Stimulated activated CD8-positive, alpha-beta memory T cell treated with anti-CD3 and anti-CD28 coated beads, Interleukin-7, amount 100 ng/mL, for 24 hours (primary cell): ENCODE measurements around the gene NEGR1.

Experiments used
- DNase-seq: peaks from one replicate; pipeline ENCODE4 v3.0.0-alpha.2; 2020; ENCODE audit warnings: low read depth

The NEGR1 gene

GRCh38 chr1:71561206-71561605, 721.1 kb downstream of the NEGR1 start:
- no peak for DNase-seq

DNA sequence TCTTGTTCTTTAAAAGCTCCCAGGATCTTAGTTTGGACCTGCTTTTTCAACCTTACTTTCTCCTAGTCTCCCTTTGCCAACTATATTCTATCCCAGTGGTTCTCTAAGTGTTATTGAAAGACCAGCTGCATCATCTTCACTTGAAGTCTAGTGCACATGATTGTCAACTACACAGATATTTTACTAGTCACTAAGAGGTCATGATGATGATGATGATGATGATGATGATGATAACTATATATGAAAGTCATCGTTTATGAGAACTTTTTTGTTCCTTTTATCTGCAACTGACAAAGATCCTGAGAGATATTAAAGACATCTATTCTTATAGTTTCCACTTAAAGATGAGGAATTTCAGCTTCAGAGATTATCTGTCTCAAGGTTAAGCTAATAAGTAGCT, 722.5 kb downstream of the NEGR1 start:
- DNase-seq = no peak

GRCh38 chr1:71557138-71557537, 725.2 kb downstream of the NEGR1 start:
- no peak for DNase-seq

DNA sequence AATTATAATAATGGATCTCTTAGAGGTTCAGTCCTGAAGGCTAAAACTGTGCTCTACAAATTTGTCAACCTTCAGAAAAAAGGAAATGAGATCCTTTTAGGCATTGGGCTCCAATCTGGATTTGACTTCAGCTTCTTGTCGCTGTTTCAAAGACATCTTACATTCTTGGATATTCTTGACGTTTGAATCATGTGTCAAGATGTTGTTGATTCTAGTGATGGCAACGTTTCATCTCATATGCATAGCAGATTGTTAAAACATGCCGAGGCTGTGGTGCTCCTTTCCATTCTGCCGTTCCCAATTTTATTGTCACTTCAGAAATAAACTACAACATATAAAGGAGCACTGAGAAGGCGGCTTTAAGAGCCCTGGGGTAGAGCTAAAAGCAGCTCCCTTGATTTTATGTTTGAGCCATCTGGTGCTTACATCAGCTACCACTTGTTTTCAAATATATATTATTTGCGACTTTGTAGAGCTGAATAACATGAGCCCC, 733.9 kb downstream of the NEGR1 start:
- no peak for DNase-seq

DNA sequence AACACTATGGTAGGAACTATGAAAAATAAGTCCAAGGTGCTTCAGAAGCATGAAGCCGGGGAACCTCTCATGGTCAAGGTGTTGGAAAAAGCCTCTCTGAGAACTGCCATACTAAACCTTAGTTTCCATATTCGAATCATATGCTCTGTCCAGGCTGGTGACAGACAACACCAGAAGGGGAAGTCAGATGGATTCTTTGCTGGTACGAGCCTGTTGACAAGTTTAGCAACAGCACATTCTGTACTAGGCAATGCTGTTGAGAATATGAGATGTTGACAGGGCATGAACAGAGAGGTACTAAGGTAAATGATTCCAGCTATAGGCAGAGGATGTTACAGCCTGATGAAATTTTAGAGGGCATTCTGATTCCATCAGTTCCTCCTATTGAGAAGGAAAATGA, 740.2 kb downstream of the NEGR1 start:
- DNase-seq = no peak

DNA sequence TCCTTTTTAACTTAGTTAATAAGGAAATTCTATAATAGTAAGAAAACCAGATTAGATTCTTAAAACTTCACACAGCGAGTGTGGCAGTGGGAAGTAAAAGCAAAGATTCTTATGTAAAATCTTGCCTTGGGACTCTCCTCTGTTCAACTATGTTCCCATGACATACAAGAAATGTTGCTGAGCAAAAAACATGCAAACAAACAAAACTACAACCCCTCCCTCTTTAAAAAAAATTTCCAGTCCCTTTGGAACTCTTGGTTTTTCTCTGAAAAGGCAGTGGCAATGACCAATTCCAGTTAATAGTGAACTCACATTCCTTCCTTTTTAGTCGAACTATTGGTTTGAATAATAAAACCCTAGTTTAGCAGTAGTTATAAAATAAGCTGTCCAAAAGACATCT, 748.4 kb downstream of the NEGR1 start:
- no peak for DNase-seq

DNA sequence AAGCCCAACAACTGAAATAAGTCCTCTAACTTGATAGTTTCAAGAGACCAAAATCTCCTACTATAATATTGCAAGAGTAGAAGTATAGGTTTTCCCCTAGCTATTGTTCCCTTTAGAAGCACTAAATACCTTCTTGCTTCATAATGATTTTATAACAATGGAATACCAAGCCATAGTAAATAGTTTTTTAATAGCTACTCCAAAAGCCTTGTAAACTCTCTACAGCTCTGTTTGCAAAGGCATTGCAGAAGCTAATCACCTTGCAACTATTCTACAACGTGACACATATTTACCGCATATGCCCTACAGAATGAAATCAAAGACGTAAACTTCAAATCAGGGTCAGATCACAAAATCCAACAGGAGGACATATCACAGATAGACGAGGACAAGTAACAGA, 750.0 kb downstream of the NEGR1 start:
- DNase-seq = no peak

- DNase-seq = no peak
These were observed 755.5 kb downstream of the NEGR1 start for GRCh38 chr1:71526824-71527223.

DNA sequence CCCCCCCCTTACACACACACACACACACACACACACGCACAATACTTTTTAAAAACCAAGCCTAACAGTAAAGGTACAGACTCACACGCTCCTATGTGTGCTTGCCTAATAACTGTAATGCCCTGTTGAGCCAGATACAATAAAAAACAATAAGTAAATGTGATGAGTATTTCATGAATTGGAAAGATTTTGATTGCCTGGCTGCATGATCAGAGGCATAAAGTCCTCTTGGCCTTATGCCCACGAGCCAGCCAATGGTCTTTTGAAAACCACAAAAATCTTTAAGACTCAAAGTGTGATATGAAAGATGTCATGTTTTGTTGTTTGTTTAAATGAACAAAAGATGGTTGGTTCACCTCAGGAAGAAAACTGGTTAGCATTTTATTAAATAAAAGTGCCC, 759.6 kb downstream of the NEGR1 start:
- DNase-seq = no peak

- DNase-seq = no peak
These were observed 760.6 kb downstream of the NEGR1 start for GRCh38 chr1:71521655-71522264.

GRCh38 chr1:71511505-71511904, 770.8 kb downstream of the NEGR1 start:
- DNase-seq = no peak

DNA sequence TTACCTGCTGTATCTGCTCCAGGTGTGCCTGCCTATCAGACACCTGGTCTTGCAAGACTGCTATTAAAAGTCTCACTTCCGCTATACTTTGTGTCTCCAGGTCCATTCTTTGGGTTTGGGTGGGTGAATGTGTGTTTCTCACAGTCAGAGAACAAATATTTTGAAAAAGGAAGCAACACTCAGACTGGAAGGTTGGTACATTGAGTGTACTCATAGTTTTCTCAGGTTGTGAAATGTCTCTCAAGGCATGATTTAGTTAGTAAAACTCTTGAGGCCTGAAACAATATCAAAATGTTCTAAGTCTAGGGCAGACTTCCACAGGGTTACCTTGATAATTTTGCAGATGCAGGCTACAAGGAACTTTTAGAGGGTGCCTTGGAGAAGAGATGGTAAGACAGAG, 771.6 kb downstream of the NEGR1 start:
- DNase-seq = no peak

- no peak for DNase-seq
These were observed 773.2 kb downstream of the NEGR1 start for GRCh38 chr1:71509051-71509595.

- DNase-seq = no peak
These were observed 780.3 kb downstream of the NEGR1 start for GRCh38 chr1:71502006-71502405.

DNA sequence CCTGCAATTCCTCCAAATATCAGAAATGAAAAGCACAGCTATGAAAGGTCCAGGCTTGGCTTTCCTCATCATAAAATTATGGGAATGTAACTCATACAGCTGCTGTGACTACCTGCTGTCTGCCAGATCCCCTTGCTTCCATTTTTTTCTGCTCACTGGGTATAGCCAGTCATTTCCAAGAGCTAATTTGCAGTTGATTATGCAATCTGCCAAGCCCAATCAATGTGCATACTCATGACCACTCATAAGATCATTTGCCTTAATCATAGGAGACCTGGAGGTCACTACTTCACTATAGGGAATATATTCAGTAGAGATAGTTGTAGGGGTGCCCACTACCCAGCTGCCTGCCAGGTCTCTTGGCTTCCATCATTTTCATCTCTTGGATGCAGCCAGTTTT, 783.8 kb downstream of the NEGR1 start:
- DNase-seq = no peak

DNA sequence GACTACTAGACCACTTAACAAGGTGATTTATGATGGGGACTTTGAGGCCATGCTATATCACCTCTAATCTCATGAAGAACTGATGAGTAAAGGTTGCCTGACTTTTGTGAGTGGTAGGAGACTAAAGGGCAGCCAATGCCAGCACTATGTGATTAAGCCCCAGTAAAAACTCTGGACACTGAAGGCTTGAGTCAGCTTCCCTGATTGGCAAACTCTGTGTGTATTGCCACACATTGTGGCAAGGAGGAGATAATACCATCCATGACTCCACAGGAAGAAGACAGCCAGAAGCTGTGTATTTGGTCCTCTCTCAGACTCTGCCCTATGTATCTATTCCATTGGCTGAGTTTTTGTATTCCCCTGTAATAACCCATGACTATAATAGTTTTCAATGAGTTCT, 788.2 kb downstream of the NEGR1 start:
- DNase-seq = no peak

DNA sequence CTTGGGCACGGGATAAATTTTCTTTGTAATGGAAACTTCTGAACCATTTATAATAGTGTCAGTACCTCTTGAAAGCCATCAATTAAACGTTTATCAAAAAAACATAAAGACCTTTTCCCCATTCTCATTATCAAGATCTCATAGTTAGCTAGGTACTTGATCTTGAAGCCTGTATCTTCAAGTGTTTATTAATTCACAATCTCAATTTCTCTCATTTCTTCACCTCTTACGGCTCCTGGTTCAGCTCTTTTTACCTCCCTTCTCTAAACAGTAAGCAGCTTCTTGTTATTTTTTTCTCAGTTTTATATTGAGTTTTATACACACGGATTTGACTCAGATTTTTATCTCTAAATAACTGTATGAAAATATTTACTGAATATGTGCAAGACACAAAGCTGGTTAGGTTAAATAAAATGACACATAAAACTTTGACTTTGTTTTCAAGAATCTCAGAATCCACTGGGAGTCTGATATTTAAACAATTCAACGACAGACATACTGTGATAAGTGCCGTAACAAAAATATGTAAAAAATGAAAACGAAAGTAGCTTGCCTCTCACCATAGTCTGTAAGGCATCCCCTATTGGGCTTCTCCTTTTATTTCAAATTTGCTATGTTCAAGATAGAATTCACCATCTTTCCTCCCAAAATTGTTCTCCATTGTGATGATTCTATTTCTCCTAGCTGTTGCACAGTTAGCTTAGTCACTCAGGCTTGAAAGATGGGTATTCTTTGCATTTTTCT, 789.9 kb downstream of the NEGR1 start:
- DNase-seq = no peak

- no peak for DNase-seq
These were observed 791.9 kb downstream of the NEGR1 start for GRCh38 chr1:71490432-71490831.

DNA sequence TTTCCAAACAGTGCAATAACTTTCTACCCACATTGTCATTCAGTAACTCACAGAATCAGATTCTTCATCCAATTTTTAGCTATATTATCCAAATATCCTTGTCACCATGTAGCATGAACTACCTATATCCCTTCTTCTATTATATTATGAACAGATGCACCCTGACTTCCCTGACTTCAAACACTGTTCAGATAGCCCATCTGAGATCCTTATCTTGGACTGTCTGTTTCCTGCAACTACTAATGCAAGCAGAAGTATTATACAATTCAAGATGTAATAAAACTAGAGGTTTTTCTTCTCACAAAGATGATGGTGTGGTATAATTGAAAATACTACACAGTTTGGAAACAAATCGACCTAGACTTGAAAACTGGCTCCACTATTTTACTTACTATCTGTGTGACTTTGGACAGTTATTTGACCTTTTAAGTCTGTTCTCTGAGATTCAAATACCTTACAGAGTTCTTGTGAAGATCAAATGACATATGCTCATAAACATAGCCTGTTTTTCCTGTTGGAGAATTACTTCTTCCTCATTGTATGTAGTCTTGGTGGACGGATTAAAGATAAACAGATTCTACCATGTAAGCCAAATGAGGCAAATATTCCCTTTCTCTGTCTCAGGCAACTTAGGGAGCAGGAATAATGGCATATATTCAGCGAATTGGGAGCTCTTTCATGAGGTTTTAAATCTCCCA, 793.6 kb downstream of the NEGR1 start:
- no peak for DNase-seq

DNA sequence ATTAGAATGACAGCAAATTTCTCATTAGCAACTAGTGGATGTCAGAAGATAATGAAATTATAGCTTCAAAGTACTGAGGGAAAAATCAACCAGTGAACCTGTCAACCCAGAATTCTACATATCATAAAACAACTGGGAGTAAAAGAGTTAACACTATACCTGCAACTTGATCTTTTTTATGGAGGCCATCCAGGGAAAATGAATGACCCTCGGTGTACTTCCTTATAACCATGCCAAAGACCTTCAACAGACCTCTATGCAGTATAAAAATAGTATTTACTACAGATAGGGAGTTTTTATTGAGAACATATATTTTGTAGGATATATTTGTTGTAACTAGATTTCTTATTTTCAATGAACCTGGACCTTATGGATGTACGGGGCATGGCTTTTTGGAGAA, 809.0 kb downstream of the NEGR1 start:
- DNase-seq = no peak

- no peak for DNase-seq
These were observed 817.2 kb downstream of the NEGR1 start for GRCh38 chr1:71465093-71465492.

- no peak for DNase-seq
These were observed 818.3 kb downstream of the NEGR1 start for GRCh38 chr1:71464016-71464415.

DNA sequence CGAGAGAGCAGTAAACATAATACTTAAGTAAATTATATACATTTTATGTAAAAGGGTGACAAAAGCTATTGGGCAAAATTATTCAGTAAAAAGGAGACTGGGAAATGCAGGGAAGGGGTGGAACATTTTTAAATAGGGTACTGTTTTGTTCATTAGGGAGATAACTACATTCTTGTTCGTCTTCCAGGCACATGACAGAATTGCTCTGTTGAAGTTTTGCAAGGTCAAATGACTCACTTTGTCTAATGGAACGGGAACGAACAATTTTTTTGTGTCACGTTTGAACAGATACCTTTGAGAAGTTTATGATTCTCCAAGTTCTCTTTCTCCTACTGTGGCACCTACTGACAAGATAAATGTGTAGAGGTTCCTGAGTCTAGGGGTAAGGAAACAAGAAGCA, 819.2 kb downstream of the NEGR1 start:
- DNase-seq = no peak
